ENCODE data around the gene NRXN3.

DNA sequence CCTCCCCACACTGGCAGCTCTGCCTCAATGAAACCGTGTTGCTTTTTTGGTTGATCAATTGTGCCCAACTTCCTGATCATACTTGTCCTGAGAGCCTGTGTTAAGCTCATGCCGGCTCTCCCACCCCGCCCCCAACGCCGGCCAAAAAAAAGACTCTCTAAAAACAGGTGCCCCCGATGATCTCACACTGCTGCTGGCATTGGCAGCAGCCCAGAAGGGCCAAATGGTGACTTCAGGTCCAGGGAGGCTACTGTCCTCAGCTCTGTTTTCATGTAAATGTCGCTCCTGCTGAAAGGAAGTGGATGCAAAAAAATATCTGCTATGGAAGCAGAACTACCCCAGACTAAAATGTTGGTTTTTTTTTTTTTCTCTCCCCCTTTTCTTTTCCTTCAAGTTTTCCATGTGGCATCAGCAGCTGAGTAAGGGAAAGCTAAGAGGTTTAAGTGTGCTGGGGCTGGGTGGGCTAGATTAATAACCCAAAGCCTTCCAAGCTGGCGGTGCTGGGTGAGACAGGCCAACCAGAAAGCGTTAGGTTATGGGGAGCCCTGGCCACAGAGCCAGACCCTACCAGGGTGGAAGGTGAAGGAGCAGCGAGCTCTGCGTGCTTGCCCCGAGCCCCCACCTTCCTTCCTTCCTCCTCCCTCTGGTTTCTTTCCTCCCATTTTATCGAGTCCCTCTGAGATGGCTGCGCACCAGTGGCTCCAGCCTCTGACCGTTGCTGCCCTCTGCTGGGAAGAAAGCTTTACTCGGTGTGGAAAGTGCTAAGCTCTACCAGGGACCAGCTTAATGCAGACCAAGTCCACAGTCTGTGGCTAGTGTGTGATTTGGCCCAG is 396.1 kb downstream of the NRXN3 start:
- TF ChIP-seq L3MBTL2 (conservative IDR thresholded peaks at IDR 0.05) (no peak), SP1 (IDR thresholded peaks at IDR 0.05) (no peak), CTBP1 (IDR thresholded peaks at IDR 0.05; ENCODE audit: borderline replicate concordance) (no peak), BHLHE40 (IDR thresholded peaks at IDR 0.05; ENCODE audit: borderline replicate concordance) (no peak)

Measured in HEK293T (cell line).